ENCODE results near the gene PRKAR2B.

PRKAR2B gene

GRCh38 chr7:107027208-107027607 lies 17.3 kb upstream of the PRKAR2B start:
- H3K27ac ChIP-seq: no peak overlapping the region

GRCh38 chr7:107029061-107029763 lies 15.3 kb upstream of the PRKAR2B start:
- no peak overlapping the region for H3K27ac ChIP-seq
- TF ChIP-seq CTCF (IDR thresholded peaks at IDR 0.05): no peak
- TF ChIP-seq ZFX (IDR thresholded peaks at IDR 0.05; ENCODE audit: borderline replicate concordance): no peak

More at GRCh38 chr7:107027208-107027607, 17.3 kb upstream of the PRKAR2B start:
- no peak for TF ChIP-seq ZFX (IDR thresholded peaks at IDR 0.05; ENCODE audit: borderline replicate concordance)
- TF ChIP-seq CTCF (IDR thresholded peaks at IDR 0.05): no peak

DNA sequence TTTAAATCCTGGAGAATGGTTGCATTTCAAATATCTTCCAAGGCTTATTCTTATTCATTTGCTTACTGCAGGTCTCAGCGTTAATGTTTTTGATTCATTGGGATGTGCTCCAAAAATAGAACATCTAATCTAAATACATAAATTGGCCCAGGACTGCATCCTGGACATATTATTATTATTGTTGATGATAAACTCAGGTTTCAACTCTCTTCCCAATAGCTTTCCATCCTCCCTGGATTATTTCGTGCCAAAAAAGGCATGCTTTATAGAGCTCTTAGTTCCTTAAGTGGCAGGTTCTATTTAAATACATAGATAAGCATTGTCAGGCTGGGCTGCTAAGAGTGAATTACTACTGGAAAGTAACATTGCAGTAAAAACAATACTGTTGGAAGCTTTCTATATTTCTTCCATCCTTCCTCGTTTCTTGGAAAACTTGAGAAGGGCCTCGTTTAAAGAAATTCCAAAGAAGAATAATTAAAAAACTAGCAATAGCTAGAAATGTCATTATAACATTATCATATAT lies 14.7 kb upstream of the PRKAR2B start:
- H3K27ac ChIP-seq: no peak overlapping the region
- no peak for TF ChIP-seq CTCF (IDR thresholded peaks at IDR 0.05)
- no peak for TF ChIP-seq ZFX (IDR thresholded peaks at IDR 0.05; ENCODE audit: borderline replicate concordance)

DNA sequence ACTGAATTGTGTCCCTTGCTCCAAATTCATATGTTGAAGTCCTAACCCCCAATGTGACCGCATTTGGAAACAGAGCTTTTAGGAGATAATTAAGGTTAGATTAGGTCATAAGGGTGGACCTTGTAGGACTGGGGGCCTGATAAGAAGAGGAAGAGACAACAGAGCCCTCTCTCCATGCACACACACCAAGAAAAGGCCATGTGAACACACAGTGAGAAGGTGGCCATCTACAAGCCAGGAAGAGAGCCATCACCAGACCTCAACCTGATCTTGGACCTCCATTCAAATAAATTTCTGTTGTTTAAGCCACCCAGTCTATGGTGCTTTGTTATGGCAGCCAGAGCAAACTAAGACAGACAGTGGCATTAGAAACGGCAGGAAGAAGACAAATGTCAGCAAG lies 12.5 kb upstream of the PRKAR2B start:
- TF ChIP-seq ZFX (IDR thresholded peaks at IDR 0.05; ENCODE audit: borderline replicate concordance): no peak
- no peak for TF ChIP-seq CTCF (IDR thresholded peaks at IDR 0.05)
- H3K27ac ChIP-seq: no peak overlapping the region

DNA sequence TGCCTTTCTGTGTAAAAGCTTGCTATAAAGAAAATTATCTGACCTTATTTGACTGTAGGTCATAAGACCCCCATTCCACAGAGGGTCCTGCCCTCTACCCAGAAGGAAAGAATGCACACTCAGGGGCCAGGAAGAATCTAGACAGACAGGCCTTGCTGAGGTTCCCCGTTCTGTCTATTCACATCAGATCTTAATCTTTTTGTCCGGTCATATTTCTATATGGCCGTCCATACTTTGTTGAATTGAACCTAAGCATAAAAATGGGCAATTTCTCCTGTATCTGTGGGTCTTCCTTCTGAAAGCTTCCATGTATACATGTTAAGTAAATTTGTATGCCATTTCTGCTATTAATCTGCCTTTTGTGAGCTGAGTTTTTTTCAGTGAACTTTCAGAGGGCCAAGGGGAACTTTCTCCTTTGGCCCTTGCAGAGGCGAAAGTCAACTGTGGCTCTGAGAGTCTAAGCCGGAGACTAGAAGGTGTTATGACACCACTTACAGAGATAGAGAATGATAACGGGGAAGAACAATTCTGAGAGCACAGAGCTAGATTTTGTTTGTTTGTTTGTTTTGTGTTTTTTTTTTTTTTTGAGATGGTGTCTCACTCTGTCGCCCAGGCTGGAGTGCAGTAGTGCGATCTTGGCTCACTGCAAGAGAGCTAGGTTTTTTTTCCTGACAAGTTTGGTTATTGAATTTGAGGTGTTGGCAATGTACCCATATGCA lies 11.6 kb upstream of the PRKAR2B start:
- H3K27ac ChIP-seq: no peak overlapping the region
- no peak for TF ChIP-seq ZFX (IDR thresholded peaks at IDR 0.05; ENCODE audit: borderline replicate concordance)
- no peak for TF ChIP-seq CTCF (IDR thresholded peaks at IDR 0.05)

DNA sequence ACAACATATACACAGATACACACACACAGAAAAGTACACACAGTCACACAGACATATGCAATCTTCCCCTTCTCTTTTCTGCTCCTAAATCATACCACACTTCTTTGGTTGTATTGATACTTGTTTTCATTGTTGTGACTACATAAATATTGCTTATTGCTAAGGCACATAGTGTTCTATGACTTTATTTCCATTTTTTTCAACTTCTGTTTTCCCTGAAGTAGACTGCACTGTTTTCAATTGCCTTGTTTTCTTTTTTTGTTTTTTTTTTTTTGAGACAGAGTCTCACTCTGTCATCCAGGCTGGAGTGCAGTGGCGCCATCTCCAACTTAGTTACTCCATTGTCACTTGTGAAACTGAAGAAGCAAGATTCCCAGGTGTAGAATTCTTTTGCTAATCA lies 10.0 kb upstream of the PRKAR2B start:
- TF ChIP-seq ZFX (IDR thresholded peaks at IDR 0.05; ENCODE audit: borderline replicate concordance) (no peak), CTCF (IDR thresholded peaks at IDR 0.05) (no peak)
- no peak overlapping the region for H3K27ac ChIP-seq

DNA sequence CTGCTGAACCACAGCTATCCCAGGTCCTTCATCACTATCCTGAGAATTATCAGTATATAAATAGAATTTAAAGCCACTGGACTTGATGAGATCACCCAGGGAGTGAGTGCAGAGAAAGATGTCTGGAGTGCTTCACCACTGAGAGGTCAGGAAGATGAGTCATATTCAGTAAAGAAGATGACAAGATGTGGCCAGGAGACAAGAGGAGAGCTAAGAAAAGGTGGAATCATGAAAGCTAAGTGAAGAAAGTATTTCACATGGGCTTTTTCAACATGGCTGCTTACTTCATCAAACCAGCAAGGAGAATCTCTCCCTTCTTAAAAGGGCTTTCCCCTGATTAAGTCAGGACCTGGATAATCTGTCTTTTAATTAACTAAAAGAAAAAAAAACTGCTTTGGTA lies 9.1 kb upstream of the PRKAR2B start:
- TF ChIP-seq CTCF (IDR thresholded peaks at IDR 0.05): no peak
- H3K27ac ChIP-seq: no peak overlapping the region
